ENCODE measurements around the gene TBATA.

Gene TBATA

DNA sequence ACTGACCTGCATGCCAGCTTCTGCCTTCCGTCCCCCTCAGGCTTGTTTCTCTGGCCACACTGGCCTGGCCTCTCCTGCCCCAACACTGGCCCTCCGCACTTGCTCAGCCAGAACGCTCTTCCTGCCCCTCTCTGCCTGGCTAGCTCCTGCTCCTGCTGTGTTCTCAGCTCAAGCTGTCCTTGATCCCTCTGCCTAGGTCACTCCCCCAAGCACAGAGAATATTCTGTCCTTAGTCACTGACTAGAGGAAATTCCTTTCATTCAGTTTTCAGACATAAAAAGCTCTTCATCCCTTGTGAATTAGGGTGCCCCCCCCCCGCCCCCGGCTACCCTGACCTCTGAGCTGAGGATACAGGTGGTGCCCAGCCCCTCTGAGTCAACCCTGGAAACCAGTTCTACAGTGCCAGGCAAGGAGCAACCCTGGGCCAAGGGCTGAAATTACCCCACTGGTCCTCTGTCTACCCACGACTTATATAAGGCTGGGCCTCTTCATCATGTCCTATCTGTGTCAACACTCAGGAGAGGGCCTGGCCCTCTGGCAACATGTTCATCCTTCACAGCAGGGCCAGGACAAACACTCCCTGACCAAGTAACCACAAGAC is 23.9 kb upstream of the TBATA start:
- DNase-seq (ENCODE audit: low read depth): no peak

GRCh38 chr10:70807556-70807955 is 22.4 kb upstream of the TBATA start:
- no peak for DNase-seq (ENCODE audit: low read depth)

GRCh38 chr10:70806841-70807240 is 21.7 kb upstream of the TBATA start:
- no peak for DNase-seq (ENCODE audit: low read depth)

DNA sequence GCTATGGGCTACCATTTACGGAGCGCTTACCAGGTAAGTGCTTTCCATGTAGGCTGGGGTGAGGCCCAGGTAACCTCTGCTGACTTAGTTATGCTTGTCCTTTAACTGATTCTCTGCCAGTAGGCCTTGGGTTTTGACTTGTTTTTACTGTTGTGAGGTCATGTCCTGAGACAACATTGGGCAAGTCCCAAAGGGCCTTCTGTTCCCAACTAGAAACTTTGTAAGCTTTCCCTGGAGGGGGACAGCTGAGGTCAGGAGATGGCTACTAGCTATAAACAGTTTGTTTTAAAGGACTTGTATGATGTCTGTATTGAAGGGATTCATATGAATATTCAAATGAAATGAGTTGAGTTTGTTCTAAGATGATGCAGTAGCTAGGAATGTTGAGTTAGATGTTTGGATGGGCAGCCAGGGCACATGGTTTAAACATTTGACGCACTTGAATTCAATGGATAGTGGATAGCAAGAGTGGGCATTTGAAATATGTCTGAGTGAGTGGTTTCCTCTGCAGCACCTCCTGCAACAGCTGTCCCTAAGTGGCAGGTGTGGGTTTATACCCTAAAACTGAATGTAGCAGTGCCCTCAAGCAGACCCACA is 20.5 kb upstream of the TBATA start:
- no peak for DNase-seq (ENCODE audit: low read depth)

DNA sequence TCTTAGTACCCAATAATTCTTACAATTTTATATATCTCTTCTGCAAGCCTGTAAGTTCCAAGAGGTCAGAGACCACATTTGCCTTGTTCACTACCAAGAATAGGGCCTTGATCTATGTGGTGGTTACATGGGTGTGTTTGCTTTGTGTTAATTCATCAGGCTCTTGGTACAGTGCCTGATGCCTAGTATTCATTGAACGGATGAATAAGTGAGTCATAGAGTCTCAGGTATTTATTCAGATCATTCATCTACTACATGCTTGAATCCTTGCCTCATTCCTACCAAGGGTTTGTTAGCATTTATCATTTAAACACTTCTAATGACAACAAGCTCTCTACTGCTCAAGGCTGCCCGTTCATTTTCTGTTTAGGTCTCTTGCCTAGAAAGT is 19.2 kb upstream of the TBATA start:
- DNase-seq (ENCODE audit: low read depth): no peak

GRCh38 chr10:70803775-70804420 is 18.7 kb upstream of the TBATA start:
- DNase-seq (ENCODE audit: low read depth): no peak

- no peak for DNase-seq (ENCODE audit: low read depth)
Measured at GRCh38 chr10:70801854-70802253, 16.7 kb upstream of the TBATA start.

DNA sequence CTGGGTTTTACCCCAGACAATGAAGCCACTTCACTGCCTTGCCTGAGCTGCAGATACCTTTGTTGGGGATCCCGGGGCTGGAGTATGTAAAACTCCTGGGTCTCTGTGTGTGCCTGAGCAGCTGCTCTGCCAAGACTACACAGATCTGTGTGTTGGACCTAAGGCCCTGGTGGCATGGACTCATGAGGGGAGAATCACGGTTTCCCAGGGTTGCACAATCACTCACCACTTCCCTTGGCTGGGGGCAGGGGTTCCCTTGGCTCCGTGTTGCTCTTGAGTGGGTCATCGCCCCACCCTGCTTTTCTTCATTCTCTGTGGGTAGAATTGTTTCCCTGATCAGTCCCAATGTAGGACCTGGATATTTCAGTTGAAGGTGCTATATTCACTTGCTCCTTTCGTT is 13.9 kb upstream of the TBATA start:
- DNase-seq (ENCODE audit: low read depth): no peak

DNA sequence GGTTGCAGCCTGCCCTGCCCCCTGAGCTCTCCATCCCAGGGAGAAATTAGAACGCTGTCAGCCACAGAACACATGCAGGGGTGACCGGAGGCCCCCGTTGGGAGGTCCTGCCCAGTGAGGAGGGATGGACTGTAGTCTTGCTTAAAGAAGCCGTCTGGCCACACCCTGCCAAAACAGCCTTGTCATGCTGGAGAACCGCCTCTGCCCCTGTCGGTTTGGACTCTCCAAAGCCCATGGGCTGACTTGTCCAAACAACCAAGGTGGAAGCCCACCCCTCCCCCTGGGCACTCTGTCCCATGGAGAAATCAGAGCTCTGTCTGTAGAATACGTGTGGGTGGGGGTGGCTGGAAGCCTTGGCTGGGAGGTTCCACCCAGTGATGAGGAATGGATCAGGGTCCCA is 12.7 kb upstream of the TBATA start:
- DNase-seq (ENCODE audit: low read depth): no peak

GRCh38 chr10:70795613-70796012 is 10.4 kb upstream of the TBATA start:
- DNase-seq (ENCODE audit: low read depth): no peak

DNA sequence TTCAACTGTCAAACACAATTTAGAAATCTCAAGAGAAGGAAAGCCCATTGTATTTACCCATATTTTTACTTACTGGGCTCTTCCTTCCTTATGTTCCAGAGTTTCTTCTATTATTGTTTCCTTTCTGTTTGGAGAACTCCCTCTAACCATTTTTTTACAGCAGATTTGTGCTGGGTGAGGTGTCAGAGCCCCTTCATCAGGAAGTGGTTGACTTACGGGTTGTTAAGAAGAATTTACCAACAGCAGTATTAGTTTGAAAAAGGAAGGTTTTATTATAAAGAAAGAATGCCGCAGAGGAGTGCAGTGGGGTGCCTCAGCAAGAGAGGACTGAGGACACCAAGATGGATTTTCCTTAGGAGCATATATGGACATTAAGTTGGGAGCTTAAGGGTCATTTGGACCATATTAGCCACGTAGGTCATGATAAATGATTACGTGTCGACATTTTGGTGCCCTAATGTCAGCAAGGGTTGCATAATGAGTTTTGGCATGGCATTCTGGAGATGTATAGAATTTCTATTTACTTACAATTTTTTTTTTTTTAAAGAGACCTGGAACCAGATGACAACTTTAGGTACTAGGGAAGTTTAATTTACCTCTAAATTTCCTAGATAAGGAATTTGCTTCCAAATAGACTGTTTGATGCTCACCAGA is 6.3 kb upstream of the TBATA start:
- DNase-seq (ENCODE audit: low read depth): no peak

- DNase-seq (ENCODE audit: low read depth): no peak
Measured at GRCh38 chr10:70786799-70787415, 1.7 kb upstream of the TBATA start.

DNA sequence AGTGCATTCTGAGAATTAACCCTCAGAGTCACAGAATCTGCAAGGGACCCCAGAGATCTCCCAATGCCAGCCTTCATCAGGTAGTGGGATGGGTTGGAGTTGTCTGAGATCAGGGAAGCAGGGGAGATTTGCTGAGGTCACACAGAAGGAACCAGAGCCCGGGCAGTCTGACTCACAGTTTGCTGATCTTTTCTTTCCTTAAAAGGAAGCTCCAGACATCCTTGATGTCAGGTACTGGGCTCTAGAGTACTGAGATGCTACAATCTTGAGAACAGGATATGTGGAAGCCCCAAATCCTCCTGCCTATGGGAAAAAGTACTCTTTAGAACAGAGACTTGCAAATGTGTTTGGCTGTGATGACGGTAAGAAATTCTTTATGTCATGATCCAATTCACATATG is 706 bp downstream of the TBATA start:
- no peak for DNase-seq (ENCODE audit: low read depth)

DNA sequence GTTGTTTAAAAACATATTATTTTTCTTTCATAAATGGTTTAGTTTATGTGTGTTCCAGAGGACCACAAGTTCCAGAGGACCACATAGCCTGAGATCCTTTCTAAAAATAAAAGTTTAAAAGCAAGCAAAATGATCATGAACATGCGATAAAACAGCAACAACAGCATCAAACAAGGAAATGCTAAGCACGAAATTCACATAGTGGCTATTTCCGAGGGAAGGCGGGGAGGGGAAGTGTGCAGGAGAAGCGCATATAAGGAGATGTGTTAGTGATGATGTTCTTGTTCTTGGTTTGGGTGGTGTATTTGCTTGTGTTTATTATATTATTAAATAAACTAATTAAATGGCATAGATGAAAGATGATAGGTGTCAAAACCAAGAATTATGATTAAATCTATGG is 1.2 kb downstream of the TBATA start:
- DNase-seq (ENCODE audit: low read depth): no peak

GRCh38 chr10:70782746-70783680 is 2.2 kb downstream of the TBATA start:
- no peak for DNase-seq (ENCODE audit: low read depth)

DNA sequence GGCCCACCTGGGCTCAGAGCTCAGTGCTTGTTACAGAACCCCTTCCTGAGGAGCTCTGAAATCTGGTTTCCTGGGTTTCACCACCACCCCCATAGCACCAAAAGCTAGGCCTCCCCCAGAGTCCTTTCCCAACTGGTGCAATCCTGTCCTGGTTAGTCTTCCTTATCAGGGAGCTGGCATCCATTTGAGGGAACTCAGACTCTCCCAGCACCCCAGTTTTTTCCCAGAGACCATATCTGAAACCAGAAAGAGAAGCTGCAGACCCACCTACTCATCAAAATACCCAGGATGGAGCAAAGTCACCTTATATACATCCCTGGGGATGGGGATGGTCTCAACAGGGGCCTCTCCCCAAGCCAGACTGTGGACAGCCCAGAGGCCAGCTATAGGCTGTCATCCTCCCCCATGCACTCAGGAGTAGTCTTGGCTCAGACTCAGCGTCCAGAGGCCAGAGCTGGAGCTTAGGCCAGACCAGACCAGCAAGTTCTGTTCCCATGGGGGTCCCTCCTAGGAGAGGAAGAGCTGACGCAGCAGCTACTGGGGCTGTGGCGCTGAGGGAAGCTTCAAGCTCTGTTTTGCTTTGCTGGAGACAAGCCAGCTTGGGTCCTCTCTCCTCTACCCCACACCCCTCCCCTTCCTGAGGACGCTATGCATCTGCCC is 3.0 kb downstream of the TBATA start:
- DNase-seq (ENCODE audit: low read depth): no peak

DNA sequence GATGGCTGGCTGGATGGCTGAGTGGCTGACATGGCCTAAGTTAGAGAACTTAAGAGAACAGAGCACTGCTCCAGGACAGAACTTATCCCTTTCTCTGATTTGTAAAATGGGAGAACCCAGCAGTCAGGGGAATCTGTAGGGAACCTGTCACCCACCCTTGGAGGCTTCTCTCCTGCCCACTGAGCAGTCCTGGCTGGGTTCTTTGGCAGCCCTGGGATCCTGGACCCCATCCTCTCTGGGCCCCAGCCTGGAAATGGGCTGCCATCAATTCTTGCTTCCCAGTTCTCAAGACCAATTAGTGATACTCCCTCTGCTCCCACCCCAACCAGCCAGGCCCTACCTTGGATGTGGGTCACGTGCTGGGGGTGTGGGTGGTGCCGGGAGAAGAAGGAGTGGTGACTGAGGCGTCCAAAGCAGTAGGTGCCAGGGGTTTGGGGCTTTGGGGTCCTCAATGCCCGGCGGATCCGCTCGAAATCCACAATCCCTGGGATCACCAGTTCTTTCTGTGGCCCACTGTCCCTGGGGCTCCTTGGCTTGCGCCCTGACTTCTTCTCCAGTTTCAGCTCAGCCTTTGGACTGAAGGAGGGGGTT is 3.6 kb downstream of the TBATA start:
- DNase-seq (ENCODE audit: low read depth): no peak

DNA sequence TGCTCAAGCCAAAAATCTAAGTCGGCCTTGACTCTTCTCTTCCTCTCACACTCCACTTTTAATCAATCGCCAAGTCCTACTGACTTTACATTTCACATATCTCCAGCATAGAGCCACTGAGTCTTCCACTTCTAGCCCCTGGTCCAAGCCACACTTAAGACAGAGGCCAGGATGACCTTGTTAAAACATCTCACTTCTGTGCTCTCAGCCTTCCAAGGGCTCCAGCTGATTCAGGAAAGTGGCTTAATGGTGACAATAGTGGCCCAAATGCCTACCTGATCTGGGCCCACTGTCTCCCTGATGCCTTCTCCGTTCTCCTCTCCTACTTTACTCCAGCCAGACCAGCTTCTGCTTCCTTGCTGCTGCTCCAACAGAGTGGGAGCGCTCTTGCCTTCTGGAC is 4.4 kb downstream of the TBATA start:
- DNase-seq (ENCODE audit: low read depth): no peak

DNA sequence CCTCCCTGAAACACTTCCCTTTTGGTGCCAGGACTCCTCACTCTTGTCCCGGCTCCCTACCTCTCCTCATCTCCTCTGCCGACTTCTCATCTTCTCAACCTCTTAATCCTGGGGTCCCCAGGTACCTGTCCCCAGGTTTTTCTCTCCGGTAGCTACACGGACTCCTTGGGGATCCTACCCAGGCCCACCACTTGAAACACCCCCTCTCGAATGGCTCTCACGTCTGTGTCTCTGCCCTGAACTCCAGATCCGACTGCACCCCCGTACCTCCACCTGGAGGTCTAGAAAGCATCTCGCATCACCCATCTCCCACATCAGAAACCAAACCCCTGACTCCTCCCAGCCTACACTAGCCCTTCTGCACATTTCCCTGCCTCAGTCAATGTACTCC is 4.8 kb downstream of the TBATA start:
- DNase-seq (ENCODE audit: low read depth): no peak

DNA sequence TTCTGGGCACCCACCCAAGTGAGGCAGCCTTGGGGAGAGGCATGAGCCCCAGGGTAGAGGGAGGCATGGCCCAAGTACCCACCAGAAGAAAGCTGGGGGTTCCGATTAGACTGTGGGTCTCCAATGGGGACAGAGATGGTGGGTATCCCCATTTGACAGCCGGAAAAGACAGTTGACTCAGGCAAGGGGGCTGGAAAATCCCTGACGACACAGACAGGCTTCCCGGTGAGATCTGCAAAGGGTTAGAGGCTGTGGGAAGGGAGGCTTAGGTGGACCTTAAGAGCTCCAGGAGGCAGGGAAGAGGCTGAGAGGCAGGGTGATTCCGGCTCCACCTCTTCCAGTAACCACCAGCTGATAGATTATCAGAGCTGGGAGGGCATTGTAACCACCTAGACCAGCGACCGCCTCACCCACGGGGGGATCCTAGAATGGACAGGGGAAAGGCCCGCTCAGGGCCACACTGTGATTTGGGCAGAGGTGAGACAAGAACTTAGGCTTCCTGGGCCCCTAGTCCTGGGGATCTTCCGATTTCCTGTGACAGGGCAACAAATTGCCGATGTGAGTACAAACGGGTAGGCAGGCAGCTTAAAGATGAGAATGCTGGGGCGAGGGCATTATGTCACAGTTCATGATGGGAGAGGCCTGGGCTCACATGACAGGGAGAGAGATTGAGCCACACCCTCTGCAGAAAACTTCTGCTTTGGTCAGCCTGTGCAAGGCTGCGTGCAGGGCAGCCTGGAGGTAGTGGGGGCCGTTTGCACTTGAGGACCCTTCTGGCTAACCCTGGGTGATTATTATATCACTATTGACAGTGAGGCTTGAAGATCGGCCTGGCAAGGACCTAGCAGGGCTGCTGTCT is 5.4 kb downstream of the TBATA start:
- no peak for DNase-seq (ENCODE audit: low read depth)

Data from T-helper 22 cell (primary cell).